Daoy (cell line): ENCODE results near the gene MBD3. TPM values are rescaled to one million over a fixed set of nuclear protein-coding genes. Genes with fewer than 3 reads are reported as not detected.

Experiments
- total RNA-seq: library from RNA; depleted of rRNA; stranded (reverse); fragments of >200 nt; shearing (Covaris generic); gene quantifications from 2 replicates; pipeline ENCODE4 v1.2.3, GENCODE V29; 2014; rRNA removed

MBD3 gene
- total RNA-seq, 1 experiment from 2014 or later, result 130 TPM

Other genes with a start within 250 kb of the MBD3 start
- 91.7 and 124 TPM in 2 replicates for gene NDUFS7, start 209.0 kb downstream of the MBD3 start, total RNA-seq
- gene GAMT, start 191.3 kb downstream of the MBD3 start, total RNA-seq, result 23.5 and 26.3 TPM in 2 replicates
- gene DAZAP1, start 185.3 kb downstream of the MBD3 start, total RNA-seq, result 96.2 and 115 TPM in 2 replicates
- 2,933 and 3,531 TPM in 2 replicates for gene RPS15, start 154.5 kb downstream of the MBD3 start, total RNA-seq
- gene APC2, start 142.7 kb downstream of the MBD3 start, total RNA-seq, result 0.17 TPM in 1 of 2 replicates, not detected in the other
- gene C19orf25, start 113.7 kb downstream of the MBD3 start, total RNA-seq, result 45.8 and 53.9 TPM in 2 replicates
- gene PCSK4, start 102.5 kb downstream of the MBD3 start, total RNA-seq, result 0.11 and 1.3 TPM in 2 replicates
- gene REEP6, start 101.7 kb downstream of the MBD3 start, total RNA-seq, result 2.3 and 3.7 TPM in 2 replicates
- gene ADAMTSL5, start 79.8 kb downstream of the MBD3 start, total RNA-seq, result 0.57 TPM in 1 of 2 replicates, not detected in the other
- not detected in 2 replicates for gene PLK5, start 68.8 kb downstream of the MBD3 start, total RNA-seq
- gene MEX3D, start 24.5 kb downstream of the MBD3 start, total RNA-seq, result 71.4 and 72.7 TPM in 2 replicates
- 84.4 and 85.5 TPM in 2 replicates for gene UQCR11, start 12.6 kb upstream of the MBD3 start, total RNA-seq
- 91.7 and 92.8 TPM in 2 replicates for gene TCF3, start 59.8 kb upstream of the MBD3 start, total RNA-seq
- gene ONECUT3, start 160.6 kb upstream of the MBD3 start, total RNA-seq, result not detected in 2 replicates
- gene ATP8B3, start 219.4 kb upstream of the MBD3 start, total RNA-seq, result 1.8 TPM in 1 of 2 replicates, not detected in the other